ENCODE measurements around the gene NOTCH1.
"Not testable (repeated sequence)": the region's sequence is repeated elsewhere in the genome, so short reads cannot be mapped to it uniquely, and the experiment has no call there.

The NOTCH1 gene

DNA sequence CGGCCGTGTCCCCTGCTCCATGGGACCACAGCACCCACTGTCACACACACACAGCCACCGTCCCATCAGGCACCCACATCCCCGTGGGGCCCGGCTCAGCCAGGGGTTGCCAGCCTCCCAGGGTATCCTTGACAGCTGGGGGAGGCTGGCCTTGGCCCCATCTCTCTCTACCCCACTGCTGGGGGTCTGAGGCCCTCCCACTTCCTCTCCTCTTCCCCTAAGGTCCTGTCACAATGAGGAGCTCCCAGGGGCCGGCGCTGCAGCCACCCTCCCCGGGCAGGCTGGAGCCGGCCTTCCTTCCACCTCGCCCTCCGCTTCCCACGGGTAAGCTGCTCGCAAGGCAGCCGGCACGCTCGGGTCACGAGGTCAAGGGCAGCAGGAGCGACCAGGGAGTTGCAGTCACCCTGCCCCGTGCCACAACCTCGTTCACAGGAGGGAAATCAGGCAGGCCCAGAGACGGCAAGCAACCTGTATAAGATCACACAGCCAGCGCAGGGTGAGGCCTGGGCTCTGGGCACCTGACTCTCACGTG, 38.6 kb upstream of the NOTCH1 start:
- DNase-seq (ENCODE audit: low read depth): no peak
- TF ChIP-seq CTCF (IDR thresholded peaks at IDR 0.05; ENCODE audit: control insufficient read depth, insufficient read depth, low read depth, low read length, missing control alignments): no peak
- H3K4me3 ChIP-seq (ENCODE audit: control insufficient read depth, low read depth, low read length): no peak overlapping the region

- no peak overlapping the region for H3K4me3 ChIP-seq (ENCODE audit: control insufficient read depth, low read depth, low read length)
Measured at GRCh38 chr9:136582977-136583735, 37.3 kb upstream of the NOTCH1 start.

DNA sequence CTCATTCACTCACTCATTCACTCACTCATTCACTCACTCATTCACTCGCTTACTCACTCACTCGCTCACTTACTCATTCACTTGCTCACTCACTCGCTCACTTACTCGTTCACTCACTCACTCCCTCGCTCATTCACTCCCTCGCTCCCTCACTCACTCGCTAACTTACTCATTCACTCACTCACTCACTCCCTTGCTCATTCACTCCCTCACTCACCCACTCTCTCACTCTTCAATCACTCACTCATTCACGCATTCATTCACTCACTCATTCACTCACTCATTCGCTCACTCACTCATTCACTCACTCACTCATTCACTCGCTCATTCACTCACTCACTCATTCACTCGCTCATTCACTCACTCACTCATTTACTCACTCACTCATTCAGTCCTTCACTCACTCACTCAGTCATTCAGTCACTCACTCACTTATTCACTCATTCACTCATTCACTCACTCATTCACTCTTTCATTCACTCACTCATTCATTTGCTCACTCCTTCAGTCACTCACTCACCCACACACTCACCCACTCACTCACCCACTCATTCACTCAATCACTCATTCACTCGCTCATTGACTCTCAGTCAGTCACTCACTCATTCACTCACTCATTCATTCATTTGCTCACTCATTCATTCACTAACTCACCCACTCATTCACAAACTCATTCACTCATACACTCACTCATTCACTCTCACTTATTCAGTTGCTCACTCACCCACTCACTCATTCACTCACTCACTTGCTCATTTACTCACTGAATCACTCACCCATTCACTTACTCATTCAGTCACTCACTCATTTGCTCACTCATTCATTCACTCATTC, 36.0 kb upstream of the NOTCH1 start:
- no peak overlapping the region for H3K4me3 ChIP-seq (ENCODE audit: control insufficient read depth, low read depth, low read length)
- DNase-seq (ENCODE audit: low read depth): no peak
- TF ChIP-seq CTCF (IDR thresholded peaks at IDR 0.05; ENCODE audit: control insufficient read depth, insufficient read depth, low read depth, low read length, missing control alignments): no peak

More at GRCh38 chr9:136582977-136583735, 37.3 kb upstream of the NOTCH1 start:
- DNase-seq (ENCODE audit: low read depth): no peak
- TF ChIP-seq CTCF (IDR thresholded peaks at IDR 0.05; ENCODE audit: control insufficient read depth, insufficient read depth, low read depth, low read length, missing control alignments): no peak

GRCh38 chr9:136579650-136580219, 33.9 kb upstream of the NOTCH1 start:
- DNase-seq (ENCODE audit: low read depth); H3K4me3 ChIP-seq (ENCODE audit: control insufficient read depth, low read depth, low read length): not testable (repeated sequence)

DNA sequence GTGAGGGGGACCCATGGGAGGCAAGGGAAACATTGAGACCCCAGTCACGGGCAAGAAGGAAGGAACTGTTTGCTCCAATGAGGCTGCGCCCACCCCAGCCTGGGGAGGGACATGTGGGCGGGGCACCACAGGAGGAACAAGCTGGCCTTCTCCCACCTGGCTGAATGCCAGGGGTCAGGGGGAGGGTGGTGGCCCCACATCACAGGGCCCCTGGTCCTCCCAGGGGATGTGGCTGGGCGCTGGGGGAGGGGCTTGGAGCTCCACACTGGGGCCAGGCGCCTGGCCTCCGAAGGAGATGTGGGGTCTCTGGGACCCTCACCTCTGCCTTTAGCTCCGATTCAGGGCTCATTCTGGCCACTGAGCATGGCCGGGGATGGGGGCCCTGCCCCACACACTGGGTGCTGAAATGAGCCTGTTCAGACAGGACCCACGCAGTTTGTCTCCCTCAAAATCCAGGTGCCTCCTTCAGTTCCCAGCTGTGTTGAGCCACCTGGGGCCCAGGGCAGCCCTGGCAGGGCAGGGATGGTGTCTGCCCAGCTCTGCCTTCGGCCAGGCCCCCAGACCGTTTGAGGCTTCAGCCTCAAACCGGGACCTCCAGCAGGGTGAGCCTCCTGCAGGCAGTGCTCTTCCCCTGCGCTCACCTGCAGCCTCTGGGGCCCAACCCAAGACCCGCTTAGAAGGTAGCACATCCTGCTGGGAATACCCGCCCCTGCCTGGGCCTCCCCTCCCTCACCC, 33.2 kb upstream of the NOTCH1 start:
- H3K4me3 ChIP-seq (ENCODE audit: control insufficient read depth, low read depth, low read length): no peak overlapping the region
- no peak for DNase-seq (ENCODE audit: low read depth)
- no peak for TF ChIP-seq CTCF (IDR thresholded peaks at IDR 0.05; ENCODE audit: control insufficient read depth, insufficient read depth, low read depth, low read length, missing control alignments)

DNA sequence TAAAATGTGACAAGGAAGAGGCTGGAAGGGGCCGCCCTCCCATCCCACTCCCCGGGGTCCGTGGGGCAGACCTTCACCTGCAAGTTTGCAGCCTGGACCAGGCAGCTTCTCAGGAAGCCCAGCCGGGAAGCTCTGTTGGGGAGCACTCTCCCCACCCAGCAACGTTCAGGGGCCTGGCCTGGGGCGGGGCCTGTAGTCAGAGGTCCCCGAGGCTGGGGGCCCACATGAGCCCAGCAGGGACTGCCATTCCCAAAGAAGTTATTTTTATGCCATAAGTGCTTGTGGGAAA, 32.7 kb upstream of the NOTCH1 start:
- no peak for DNase-seq (ENCODE audit: low read depth)
- no peak for TF ChIP-seq CTCF (IDR thresholded peaks at IDR 0.05; ENCODE audit: control insufficient read depth, insufficient read depth, low read depth, low read length, missing control alignments)
- no peak overlapping the region for H3K4me3 ChIP-seq (ENCODE audit: control insufficient read depth, low read depth, low read length)

Measured in AG09309 (cell line).